ENCODE data around the gene LCT. TPM values are rescaled to one million over a fixed set of nuclear protein-coding genes. Genes with fewer than 3 reads are reported as not detected.
"Not testable (repeated sequence)": the region's sequence is repeated elsewhere in the genome, so short reads cannot be mapped to it uniquely, and the experiment has no call there.

LCT gene
- total RNA-seq, 6 experiments from 2014 or later = 0.12 TPM; not detected in 5

- ATAC-seq = peak in 1 of 4 donors; percentile 33
- no peak for DNase-seq
- TF ChIP-seq POLR2A (IDR thresholded peaks at IDR 0.05) = no peak
- peak in 3 of 4 donors; percentile 11 to 14 (median 14) for TF ChIP-seq CTCF (IDR thresholded peaks at IDR 0.05)
- H3K27ac ChIP-seq = no peak overlapping the region
- WGBS (ENCODE audit: insufficient coverage, low coverage, low lambda C conversion rate, missing lambda C conversion rate) = 40% methylated on average over 4 of the region's 4 CpGs
- intact Hi-C loops (cut with DNase I) = no loop called here
- no peaks in the 10 kb centered on the region for H3K9me3 ChIP-seq
- no peaks in the 10 kb centered on the region for H3K4me1 ChIP-seq
- H3K36me3 ChIP-seq = no peaks in the 10 kb centered on the region
- H3K4me3 ChIP-seq = no peak overlapping the region
- H3K27me3 ChIP-seq = no peaks in the 10 kb centered on the region
These were observed 38.2 kb downstream of the LCT start for GRCh38 chr2:135798762-135799161.

- intact Hi-C loops (cut with DNase I) = no loop called here
These were observed 38.7 kb downstream of the LCT start for GRCh38 chr2:135798275-135798705.

GRCh38 chr2:135797497-135798274 lies 39.3 kb downstream of the LCT start:
- ATAC-seq (peak; percentile 93 to 98 (median 96)), DNase-seq (peak; percentile 75 to 79 (median 77))
- Histone ChIP-seq H3K27ac (no peak overlapping the region), H3K9me3 (no peaks in the 10 kb centered on the region), H3K4me1 (no peaks in the 10 kb centered on the region), H3K27me3 (no peaks in the 10 kb centered on the region), H3K4me3 (no peak overlapping the region), H3K36me3 (no peaks in the 10 kb centered on the region)
- TF ChIP-seq CTCF (IDR thresholded peaks at IDR 0.05) (peak; percentile 83 to 96 (median 92)), POLR2A (IDR thresholded peaks at IDR 0.05) (no peak)
- intact Hi-C loops (cut with DNase I) = no loop called here
- 18% methylated on average over 13 of the region's 22 CpGs for WGBS (ENCODE audit: insufficient coverage, low coverage, low lambda C conversion rate, missing lambda C conversion rate)

More at GRCh38 chr2:135798275-135798705, 38.7 kb downstream of the LCT start:
- Histone ChIP-seq H3K4me3 (no peak overlapping the region), H3K36me3 (no peaks in the 10 kb centered on the region), H3K27me3 (no peaks in the 10 kb centered on the region), H3K27ac (no peak overlapping the region), H3K4me1 (no peaks in the 10 kb centered on the region), H3K9me3 (no peaks in the 10 kb centered on the region)
- WGBS (ENCODE audit: insufficient coverage, low coverage, low lambda C conversion rate, missing lambda C conversion rate) = 66% methylated on average over 3 of the region's 5 CpGs
- DNase-seq = no peak
- ATAC-seq = no peak
- no peak for TF ChIP-seq POLR2A (IDR thresholded peaks at IDR 0.05)
- TF ChIP-seq CTCF (IDR thresholded peaks at IDR 0.05) = no peak

- H3K4me1 ChIP-seq = no peaks in the 10 kb centered on the region
- H3K36me3 ChIP-seq = no peaks in the 10 kb centered on the region
- no peak for ATAC-seq
- no peaks in the 10 kb centered on the region for H3K27me3 ChIP-seq
- H3K27ac ChIP-seq = no peak overlapping the region
- 96% methylated on average over 5 of the region's 8 CpGs for WGBS (ENCODE audit: insufficient coverage, low coverage, low lambda C conversion rate, missing lambda C conversion rate)
- no peak overlapping the region for H3K4me3 ChIP-seq
- no peaks in the 10 kb centered on the region for H3K9me3 ChIP-seq
- TF ChIP-seq POLR2A (IDR thresholded peaks at IDR 0.05) (no peak), CTCF (IDR thresholded peaks at IDR 0.05) (no peak)
- DNase-seq = no peak
- intact Hi-C loops (cut with DNase I) = no loop called here
These were observed 40.4 kb downstream of the LCT start for GRCh38 chr2:135796606-135797005.

GRCh38 chr2:135795641-135796040 lies 41.3 kb downstream of the LCT start:
- ATAC-seq; H3K4me3 ChIP-seq; H3K9me3 ChIP-seq; H3K36me3 ChIP-seq; intact Hi-C loops (cut with DNase I); H3K27ac ChIP-seq; DNase-seq; H3K4me1 ChIP-seq; H3K27me3 ChIP-seq: not testable (repeated sequence)
- 74% methylated on average over 4 of the region's 4 CpGs for WGBS (ENCODE audit: insufficient coverage, low coverage, low lambda C conversion rate, missing lambda C conversion rate)
